ENCODE data around the gene PPIE. TPM values are rescaled to one million over a fixed set of nuclear protein-coding genes. Genes with fewer than 3 reads are reported as not detected.

The PPIE gene
- total and polyA plus RNA-seq, 2 of the 8 experiments (the other 6 are each of a cell fraction or from before 2014, with no cell fraction given), result 38.9 to 56.1 TPM

GRCh38 chr1:39729842-39730241 is 8.8 kb upstream of the PPIE start:
- H3K18ac ChIP-seq (ENCODE audit: extremely low read depth, low read length), result no peak overlapping the region
- H3K36me3 ChIP-seq (ENCODE audit: control insufficient read depth in 2 of 4, insufficient read depth in 4 of 4, low read length in 3 of 4), result no peaks in the 10 kb centered on the region
- no peak overlapping the region for H3K56ac ChIP-seq (replicated peaks; ENCODE audit: insufficient read length, low read depth, low read length)
- H3K79me1 ChIP-seq (ENCODE audit: low read depth, low read length), result no peaks in the 10 kb centered on the region
- H2AFZ ChIP-seq (ENCODE audit: low read length), result no peak overlapping the region
- no peak overlapping the region for H2BK120ac ChIP-seq (replicated peaks; ENCODE audit: low read depth, low read length)
- H2BK5ac ChIP-seq (ENCODE audit: low read depth, low read length), result no peak overlapping the region
- no peak overlapping the region for H3K23ac ChIP-seq (ENCODE audit: insufficient read length)
- H3K9me3 ChIP-seq (ENCODE audit: insufficient read depth in 2 of 2, low read depth in 1 of 2, low read length in 1 of 2), result no peaks in the 10 kb centered on the region
- H4K5ac ChIP-seq (ENCODE audit: insufficient read length, low read depth, low read length), result no peak overlapping the region
- no peak overlapping the region for H2BK15ac ChIP-seq (ENCODE audit: low read length)
- H3K79me2 ChIP-seq (ENCODE audit: control insufficient read depth in 1 of 2, insufficient read depth in 2 of 2, low read length in 2 of 2), result no peaks in the 10 kb centered on the region
- H3K9ac ChIP-seq (replicated peaks in 1 of 4; ENCODE audit: extremely low read depth in 1 of 4, low read depth in 3 of 4, low read length in 3 of 4), result no peak overlapping the region
- H4K91ac ChIP-seq (replicated peaks; ENCODE audit: insufficient read length, low read length), result no peak overlapping the region
- no peaks in the 10 kb centered on the region for H3K4me1 ChIP-seq (replicated peaks in 1 of 4; ENCODE audit: control insufficient read depth in 3 of 4, insufficient read depth in 4 of 4, low read length in 3 of 4)
- H2BK20ac ChIP-seq (ENCODE audit: low read length), result no peak overlapping the region
- H4K20me1 ChIP-seq (replicated peaks in 1 of 2; ENCODE audit: control insufficient read depth in 1 of 2, insufficient read depth in 2 of 2, low read length in 2 of 2), result no peaks in the 10 kb centered on the region
- 60% methylated on average over 4 of the region's 4 CpGs; no CpG with 5 or more reads in 1 of the 2 experiments for WGBS, 2 experiments (ENCODE audit: extremely low coverage in 1 of 2, insufficient coverage in 1 of 2, insufficient read length in 1 of 2, insufficient replicate concordance in 2 of 2, low coverage in 1 of 2, low lambda C conversion rate in 2 of 2, missing lambda C conversion rate in 1 of 2)
- no peak overlapping the region for H3K4ac ChIP-seq (replicated peaks; ENCODE audit: insufficient read length, low read depth, low read length)
- no peak overlapping the region for H3K4me2 ChIP-seq (ENCODE audit: insufficient read depth in 1 of 2, low read depth in 2 of 2, low read length in 2 of 2)
- no peak overlapping the region for H2AK5ac ChIP-seq (ENCODE audit: low read depth, low read length)
- CTCF ChIA-PET (ENCODE audit: partially characterized antibody), result interaction anchor here (0.9 to 1.7 kb wide), 3 partner anchors 28 to 102 kb away, joined by 3 to 8 read pairs (median 4); partner anchors contain the start of gene NT5C1A
- H3K23me2 ChIP-seq (ENCODE audit: low read depth, low read length), result no peaks in the 10 kb centered on the region
- no peak overlapping the region for H2BK12ac ChIP-seq (ENCODE audit: low read depth, low read length)
- no peak overlapping the region for H4K8ac ChIP-seq (ENCODE audit: extremely low read depth, insufficient read depth, low read length)
- H3K4me3 ChIP-seq (ENCODE audit: extremely low read depth in 1 of 4, insufficient read depth in 2 of 4, low read depth in 3 of 4, low read length in 4 of 4), result no peak overlapping the region
- peak; percentile 13 for FAIRE-seq
- no peak for DNase-seq (ENCODE audit: low read depth in 1 of 2, low spot score in 2 of 2)
- no peak overlapping the region for H3K14ac ChIP-seq (ENCODE audit: insufficient read length)
- H3K27me3 ChIP-seq (replicated peaks in 1 of 4; ENCODE audit: control insufficient read depth in 3 of 4, extremely low read depth in 1 of 4, insufficient read depth in 3 of 4, low read length in 3 of 4), result peaks cover 5 to 64% (median 41%) of the 10 kb centered on the region in 4 experiments
- POLR2A ChIA-PET (ENCODE audit: partially characterized antibody), result no interaction called here
- no peak overlapping the region for H3K27ac ChIP-seq (ENCODE audit: low read depth, low read length)
- no peak for TF ChIP-seq RXRA (IDR thresholded peaks at IDR 0.05; ENCODE audit: insufficient read depth, low read depth, low read length)
- no peak for TF ChIP-seq TEAD4 (IDR thresholded peaks at IDR 0.05; ENCODE audit: low read depth, low read length)
- no peak for TF ChIP-seq MAFK (IDR thresholded peaks at IDR 0.05; ENCODE audit: low read depth, low read length)
- no peak for TF ChIP-seq EGR1 (IDR thresholded peaks at IDR 0.05; ENCODE audit: borderline replicate concordance, low read depth, low read length)
- TF ChIP-seq POLR2A (IDR thresholded peaks at IDR 0.05; ENCODE audit: control extremely low read depth in 1 of 2, low read depth in 2 of 2, low read length in 2 of 2), result no peak
- TF ChIP-seq ZNF274 (IDR thresholded peaks at IDR 0.05; ENCODE audit: borderline replicate concordance, extremely low read depth, low read length), result no peak
- TF ChIP-seq PHF8 (conservative IDR thresholded peaks at IDR 0.05; ENCODE audit: low read depth, low read length), result no peak
- no peak for TF ChIP-seq SAP30 (IDR thresholded peaks at IDR 0.05; ENCODE audit: insufficient read depth, insufficient replicate concordance, low read length)
- no peak for TF ChIP-seq SP1 (IDR thresholded peaks at IDR 0.05; ENCODE audit: low read depth, low read length)
- TF ChIP-seq CHD1 (IDR thresholded peaks at IDR 0.05; ENCODE audit: low read depth, low read length), result no peak
- TF ChIP-seq BRCA1 (IDR thresholded peaks at IDR 0.05; ENCODE audit: low read depth, low read length), result no peak
- TF ChIP-seq SIN3A (conservative IDR thresholded peaks at IDR 0.05 in 1 of 2, IDR thresholded peaks at IDR 0.05 in 1 of 2; ENCODE audit: low read depth in 1 of 2, low read length in 2 of 2), result no peak
- TF ChIP-seq RFX5 (IDR thresholded peaks at IDR 0.05; ENCODE audit: borderline replicate concordance, low read depth, low read length), result no peak
- no peak for TF ChIP-seq ATF3 (IDR thresholded peaks at IDR 0.05; ENCODE audit: insufficient read depth, low read depth, low read length)
